Lower leg skin (tissue), 3 donors: ENCODE results near the gene DLGAP4.

Source experiments
- POLR2A ChIP-seq, 2 donors: fragments of 450-650 bp; IDR thresholded peaks; one replicate each; pipeline ENCODE4 v1.6.1; 2016 to 2017; ENCODE audit warnings: antibody characterized with exemption in 2 of 2, mild to moderate bottlenecking in 1 of 2, moderate library complexity in 1 of 2
- TF ChIP-seq, protein P1 (sequence below), 3 donors: fragments of 450-650 bp; IDR thresholded peaks; one replicate each; pipeline ENCODE4 v1.5.1; 2016; ENCODE audit warnings: antibody characterized with exemption in 3 of 3, mild to moderate bottlenecking in 3 of 3, moderate library complexity in 2 of 3

DNA sequence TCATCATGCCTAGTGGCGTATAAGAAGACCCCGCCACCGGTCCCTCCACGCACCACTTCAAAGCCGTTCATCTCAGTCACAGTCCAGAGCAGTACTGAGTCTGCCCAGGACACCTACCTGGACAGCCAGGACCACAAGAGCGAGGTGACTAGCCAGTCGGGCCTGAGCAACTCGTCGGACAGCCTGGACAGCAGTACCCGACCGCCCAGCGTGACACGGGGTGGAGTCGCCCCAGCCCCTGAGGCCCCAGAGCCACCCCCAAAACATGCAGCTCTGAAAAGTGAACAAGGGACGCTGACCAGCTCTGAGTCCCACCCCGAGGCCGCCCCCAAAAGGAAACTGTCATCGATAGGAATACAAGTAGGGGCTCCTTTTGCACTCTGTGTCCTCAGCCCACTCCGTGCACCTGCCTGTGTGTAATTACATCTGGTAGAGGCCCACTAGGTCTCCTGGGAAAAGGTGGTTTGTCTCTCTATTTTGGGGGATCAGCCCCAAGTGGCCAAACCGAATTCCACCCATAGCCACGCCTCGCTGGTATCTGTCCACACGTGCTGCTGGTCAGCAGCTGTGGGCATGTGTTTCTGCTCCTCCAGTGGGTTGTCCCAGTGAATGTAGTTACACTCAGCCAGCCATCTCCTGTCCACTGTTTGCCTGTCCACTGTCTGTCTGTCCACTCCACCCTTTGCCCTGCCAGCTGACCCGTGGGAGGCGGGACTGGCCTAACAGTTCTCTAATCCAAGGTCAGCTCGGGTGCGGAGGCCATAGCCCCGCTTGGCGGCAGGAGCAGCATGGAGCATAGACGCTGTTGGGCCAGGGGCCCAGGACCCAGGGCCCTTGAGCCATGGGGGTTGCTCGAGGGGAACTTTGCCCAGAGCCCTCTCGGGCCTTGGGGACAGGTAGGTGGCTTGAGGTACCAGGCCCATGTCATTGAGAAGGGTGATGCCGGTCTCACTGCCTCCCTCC, 190.8 kb downstream of the DLGAP4 start:
- no peak for TF ChIP-seq POLR2A (IDR thresholded peaks at IDR 0.05)
- TF ChIP-seq, protein P1, sequence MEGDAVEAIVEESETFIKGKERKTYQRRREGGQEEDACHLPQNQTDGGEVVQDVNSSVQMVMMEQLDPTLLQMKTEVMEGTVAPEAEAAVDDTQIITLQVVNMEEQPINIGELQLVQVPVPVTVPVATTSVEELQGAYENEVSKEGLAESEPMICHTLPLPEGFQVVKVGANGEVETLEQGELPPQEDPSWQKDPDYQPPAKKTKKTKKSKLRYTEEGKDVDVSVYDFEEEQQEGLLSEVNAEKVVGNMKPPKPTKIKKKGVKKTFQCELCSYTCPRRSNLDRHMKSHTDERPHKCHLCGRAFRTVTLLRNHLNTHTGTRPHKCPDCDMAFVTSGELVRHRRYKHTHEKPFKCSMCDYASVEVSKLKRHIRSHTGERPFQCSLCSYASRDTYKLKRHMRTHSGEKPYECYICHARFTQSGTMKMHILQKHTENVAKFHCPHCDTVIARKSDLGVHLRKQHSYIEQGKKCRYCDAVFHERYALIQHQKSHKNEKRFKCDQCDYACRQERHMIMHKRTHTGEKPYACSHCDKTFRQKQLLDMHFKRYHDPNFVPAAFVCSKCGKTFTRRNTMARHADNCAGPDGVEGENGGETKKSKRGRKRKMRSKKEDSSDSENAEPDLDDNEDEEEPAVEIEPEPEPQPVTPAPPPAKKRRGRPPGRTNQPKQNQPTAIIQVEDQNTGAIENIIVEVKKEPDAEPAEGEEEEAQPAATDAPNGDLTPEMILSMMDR (IDR thresholded peaks at IDR 0.05), result no peak
